Measurements from ENCODE around the gene EGFL8.

The EGFL8 gene

GRCh38 chr6:32168807-32169591 lies 4.6 kb downstream of the EGFL8 start:
- no peak for DNase-seq

GRCh38 chr6:32170294-32170693 lies 5.9 kb downstream of the EGFL8 start:
- no peak for DNase-seq

GRCh38 chr6:32171234-32171633 lies 6.8 kb downstream of the EGFL8 start:
- no peak for DNase-seq

GRCh38 chr6:32173051-32173727 lies 8.8 kb downstream of the EGFL8 start:
- DNase-seq = no peak

GRCh38 chr6:32174416-32174815 lies 10.0 kb downstream of the EGFL8 start:
- no peak for DNase-seq

GRCh38 chr6:32175322-32175710 lies 10.9 kb downstream of the EGFL8 start:
- no peak for DNase-seq

- peak; percentile 96 for DNase-seq
Measured at GRCh38 chr6:32175711-32176475, 11.5 kb downstream of the EGFL8 start, which contains the start of gene AGPAT1. TSS of gene AGPAT1 (minus strand) at chr6:32176084. CDS start at chr6:32171496, 4,588 bp downstream.

- no peak for DNase-seq
Measured at GRCh38 chr6:32176476-32177182, 12.2 kb downstream of the EGFL8 start.

GRCh38 chr6:32177183-32177787 lies 12.9 kb downstream of the EGFL8 start:
- peak; percentile 50 to 69 for DNase-seq

GRCh38 chr6:32177788-32178546 lies 13.6 kb downstream of the EGFL8 start, which contains the start of gene RNF5:
TSS of gene RNF5 (plus strand) at chr6:32178405. CDS start at chr6:32178512, 107 bp downstream.
- peak; percentile 98 to 99 for DNase-seq

- DNase-seq = no peak
Measured at GRCh38 chr6:32178547-32179440, 14.4 kb downstream of the EGFL8 start.

- DNase-seq = no peak
Measured at GRCh38 chr6:32179766-32180405, 15.5 kb downstream of the EGFL8 start.

- no peak for DNase-seq
Measured at GRCh38 chr6:32181148-32181702, 16.8 kb downstream of the EGFL8 start.

GRCh38 chr6:32181915-32182529 lies 17.6 kb downstream of the EGFL8 start:
- DNase-seq = no peak

- DNase-seq = no peak
Measured at GRCh38 chr6:32182555-32182981, 18.2 kb downstream of the EGFL8 start.

GRCh38 chr6:32183030-32183429 lies 18.6 kb downstream of the EGFL8 start:
- no peak for DNase-seq

- no peak for DNase-seq
Measured at GRCh38 chr6:32183483-32184083, 19.2 kb downstream of the EGFL8 start.

GRCh38 chr6:32184084-32184640 lies 19.8 kb downstream of the EGFL8 start, which contains the start of gene AGER:
TSS of gene AGER (minus strand) at chr6:32184253. CDS start at chr6:32184222, 31 bp downstream.
- no peak for DNase-seq
